Stimulated activated CD8-positive, alpha-beta memory T cell treated with anti-CD3 and anti-CD28 coated beads, Interleukin-15, amount 100 ng/mL, for 4 hours (primary cell): Measurements from ENCODE around the gene TRDMT1.

Experiments used
- DNase-seq, 2 donors: peaks; one replicate each; pipeline ENCODE4 v3.0.0-alpha.2; 2020; ENCODE audit warnings: low read depth in 2 of 2

Gene TRDMT1

DNA sequence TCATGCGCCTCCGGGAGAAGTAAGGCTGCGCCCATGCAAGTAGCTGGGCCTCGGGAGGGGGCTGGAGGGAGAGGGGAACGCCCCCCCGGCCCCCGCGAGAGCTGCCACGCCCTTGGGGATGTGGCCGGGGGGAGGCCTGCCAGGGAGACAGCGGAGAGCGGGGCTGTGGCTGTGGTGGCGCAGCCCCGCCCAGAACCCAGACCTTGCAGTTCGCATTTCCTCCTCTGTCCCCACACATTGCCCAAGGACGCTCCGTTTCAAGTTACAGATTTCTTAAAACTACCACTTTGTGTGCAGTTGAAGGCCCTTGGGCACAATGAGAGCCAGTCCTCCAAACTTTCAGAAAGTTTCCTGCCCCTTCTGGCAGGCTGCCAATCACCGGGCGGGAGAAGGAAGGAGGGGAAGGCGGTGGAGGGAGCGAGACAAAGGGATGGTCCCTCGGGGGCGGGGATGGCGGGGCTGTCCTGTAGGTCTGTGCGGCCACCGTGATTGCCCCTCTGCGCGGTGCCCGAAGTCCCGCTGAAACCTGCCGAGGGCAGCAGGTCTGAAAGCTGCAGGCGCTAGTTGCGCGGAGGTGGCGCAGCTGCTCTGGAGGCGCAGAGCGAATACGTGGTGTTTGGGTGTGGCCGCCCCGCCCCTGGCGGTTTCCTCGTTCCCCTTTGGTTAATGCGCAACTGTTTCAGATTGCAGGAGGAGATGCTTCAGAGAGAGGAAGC is 28.7 kb upstream of the TRDMT1 start:
- peak; percentile 69 to 74 for DNase-seq

- DNase-seq, result no peak
Measured at GRCh38 chr10:17229717-17229966, 28.2 kb upstream of the TRDMT1 start.

DNA sequence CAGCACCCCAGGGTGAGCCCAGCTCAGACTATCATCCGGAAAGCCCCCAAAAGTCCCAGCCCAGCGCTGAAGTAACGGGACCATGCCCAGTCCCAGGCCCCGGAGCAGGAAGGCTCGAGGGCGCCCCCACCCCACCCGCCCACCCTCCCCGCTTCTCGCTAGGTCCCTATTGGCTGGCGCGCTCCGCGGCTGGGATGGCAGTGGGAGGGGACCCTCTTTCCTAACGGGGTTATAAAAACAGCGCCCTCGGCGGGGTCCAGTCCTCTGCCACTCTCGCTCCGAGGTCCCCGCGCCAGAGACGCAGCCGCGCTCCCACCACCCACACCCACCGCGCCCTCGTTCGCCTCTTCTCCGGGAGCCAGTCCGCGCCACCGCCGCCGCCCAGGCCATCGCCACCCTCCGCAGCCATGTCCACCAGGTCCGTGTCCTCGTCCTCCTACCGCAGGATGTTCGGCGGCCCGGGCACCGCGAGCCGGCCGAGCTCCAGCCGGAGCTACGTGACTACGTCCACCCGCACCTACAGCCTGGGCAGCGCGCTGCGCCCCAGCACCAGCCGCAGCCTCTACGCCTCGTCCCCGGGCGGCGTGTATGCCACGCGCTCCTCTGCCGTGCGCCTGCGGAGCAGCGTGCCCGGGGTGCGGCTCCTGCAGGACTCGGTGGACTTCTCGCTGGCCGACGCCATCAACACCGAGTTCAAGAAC is 27.7 kb upstream of the TRDMT1 start:
- peak; percentile 72 for DNase-seq

DNA sequence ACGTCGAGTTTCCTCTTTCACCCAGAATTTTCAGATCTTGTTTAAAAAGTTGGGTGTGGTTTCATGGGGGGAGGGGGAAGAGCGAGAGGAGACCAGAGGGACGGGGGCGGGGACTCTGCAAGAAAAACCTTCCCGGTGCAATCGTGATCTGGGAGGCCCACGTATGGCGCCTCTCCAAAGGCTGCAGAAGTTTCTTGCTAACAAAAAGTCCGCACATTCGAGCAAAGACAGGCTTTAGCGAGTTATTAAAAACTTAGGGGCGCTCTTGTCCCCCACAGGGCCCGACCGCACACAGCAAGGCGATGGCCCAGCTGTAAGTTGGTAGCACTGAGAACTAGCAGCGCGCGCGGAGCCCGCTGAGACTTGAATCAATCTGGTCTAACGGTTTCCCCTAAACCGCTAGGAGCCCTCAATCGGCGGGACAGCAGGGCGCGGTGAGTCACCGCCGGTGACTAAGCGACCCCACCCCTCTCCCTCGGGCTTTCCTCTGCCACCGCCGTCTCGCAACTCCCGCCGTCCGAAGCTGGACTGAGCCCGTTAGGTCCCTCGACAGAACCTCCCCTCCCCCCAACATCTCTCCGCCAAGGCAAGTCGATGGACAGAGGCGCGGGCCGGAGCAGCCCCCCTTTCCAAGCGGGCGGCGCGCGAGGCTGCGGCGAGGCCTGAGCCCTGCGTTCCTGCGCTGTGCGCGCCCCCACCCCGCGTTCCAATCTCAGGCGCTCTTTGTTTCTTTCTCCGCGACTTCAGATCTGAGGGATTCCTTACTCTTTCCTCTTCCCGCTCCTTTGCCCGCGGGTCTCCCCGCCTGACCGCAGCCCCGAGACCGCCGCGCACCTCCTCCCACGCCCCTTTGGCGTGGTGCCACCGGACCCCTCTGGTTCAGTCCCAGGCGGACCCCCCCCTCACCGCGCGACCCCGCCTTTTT is 26.9 kb upstream of the TRDMT1 start, which contains the start of gene VIM:
Gene VIM (plus strand): TSS at position 151 of the 925 bp plus-strand sequence. CDS start 1,182 bp downstream, outside the sequence.
- DNase-seq, result peak; percentile 79 to 86

DNA sequence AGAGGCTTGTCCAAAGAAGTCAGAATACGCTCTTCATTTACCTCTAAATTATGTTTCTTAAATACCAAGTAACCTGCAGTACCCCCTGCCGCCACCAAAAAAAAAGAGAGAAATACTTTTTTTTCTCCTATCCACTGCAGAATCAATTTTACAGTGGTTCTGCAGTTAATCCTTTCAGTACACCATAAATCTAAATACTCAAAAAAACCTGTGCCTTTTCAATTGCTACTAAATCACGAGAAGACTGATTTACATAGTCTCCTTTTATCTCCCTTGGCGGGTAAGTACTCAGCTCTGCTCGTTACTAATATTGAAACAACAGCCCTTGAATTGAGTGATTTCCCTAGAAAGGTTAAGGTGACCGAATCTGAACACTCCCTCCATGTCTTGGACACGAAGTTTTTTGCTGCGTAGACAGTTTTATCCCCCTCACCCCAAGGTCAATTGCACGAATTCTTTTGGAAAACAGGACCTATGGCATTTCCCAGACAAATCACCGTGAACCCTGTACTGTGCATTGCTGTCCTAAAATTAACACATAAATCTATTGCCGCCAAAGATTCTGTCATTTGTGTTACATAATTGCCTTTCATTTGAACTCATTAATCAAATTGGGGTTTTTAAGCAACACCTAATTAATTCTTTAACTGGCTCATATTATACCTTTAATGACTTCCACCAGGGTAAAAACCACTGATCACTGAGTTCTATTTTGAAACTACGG is 26.1 kb upstream of the TRDMT1 start:
- DNase-seq, result no peak

GRCh38 chr10:17226891-17227303 is 25.4 kb upstream of the TRDMT1 start:
- no peak for DNase-seq

DNA sequence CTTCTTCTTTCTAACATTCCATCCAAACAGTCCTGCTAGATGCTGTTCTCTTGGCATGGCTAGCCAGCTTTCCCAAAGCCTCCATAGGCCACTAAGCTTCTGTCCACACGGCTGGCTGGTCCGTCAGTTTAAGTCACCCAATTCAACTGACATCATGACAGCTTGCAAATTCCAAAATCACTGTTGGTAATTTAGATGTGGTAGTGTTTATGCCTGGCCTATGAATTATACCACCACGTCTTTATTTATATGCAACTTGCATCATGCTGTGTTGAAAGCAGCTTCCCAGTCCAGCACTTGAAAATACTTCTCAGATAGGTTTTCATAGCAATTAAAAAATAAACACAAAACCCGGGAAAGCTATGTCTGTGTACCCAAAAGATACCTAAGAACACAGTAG is 24.3 kb upstream of the TRDMT1 start:
- DNase-seq, result no peak

DNA sequence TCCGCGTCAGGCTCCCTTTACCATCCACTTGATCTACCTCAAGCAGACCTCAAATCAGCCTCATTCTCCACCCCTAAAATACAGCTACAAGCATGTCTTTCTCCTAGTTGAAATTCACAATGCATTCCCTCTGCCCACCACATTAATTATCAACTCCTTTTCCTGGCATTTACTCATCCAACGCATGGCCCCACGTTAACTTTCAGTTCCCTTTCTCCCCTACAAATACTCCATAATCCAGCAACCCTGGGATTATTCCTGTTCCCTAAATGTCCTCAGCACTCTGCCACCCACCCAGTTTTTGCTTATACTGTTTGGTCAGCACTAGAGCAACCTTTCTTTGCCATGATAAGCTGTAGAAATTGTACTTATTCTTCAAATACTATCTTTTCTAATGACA is 20.9 kb upstream of the TRDMT1 start:
- DNase-seq, result no peak

GRCh38 chr10:17220652-17221100 is 19.2 kb upstream of the TRDMT1 start:
- no peak for DNase-seq

DNA sequence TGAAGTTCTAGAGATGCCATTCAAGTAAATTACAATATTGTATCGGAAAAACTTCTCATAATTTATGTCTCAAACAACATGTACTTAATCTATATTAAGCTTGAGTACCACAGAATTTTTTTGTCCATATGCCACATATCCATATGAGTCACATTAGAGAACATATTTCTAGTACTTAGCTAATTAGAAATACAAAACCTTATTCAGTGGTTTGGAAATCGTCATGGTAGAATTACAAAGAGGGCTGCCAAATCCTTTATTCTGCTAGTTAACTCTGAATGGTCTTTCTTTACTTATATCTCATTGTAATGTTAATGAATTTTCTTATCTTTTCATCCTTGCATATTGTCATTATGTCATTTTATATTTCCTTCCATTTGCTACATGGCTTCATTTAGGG is 17.6 kb upstream of the TRDMT1 start:
- no peak for DNase-seq

GRCh38 chr10:17217631-17218232 is 16.3 kb upstream of the TRDMT1 start:
- DNase-seq, result no peak

GRCh38 chr10:17216901-17217395 is 15.5 kb upstream of the TRDMT1 start:
- no peak for DNase-seq

DNA sequence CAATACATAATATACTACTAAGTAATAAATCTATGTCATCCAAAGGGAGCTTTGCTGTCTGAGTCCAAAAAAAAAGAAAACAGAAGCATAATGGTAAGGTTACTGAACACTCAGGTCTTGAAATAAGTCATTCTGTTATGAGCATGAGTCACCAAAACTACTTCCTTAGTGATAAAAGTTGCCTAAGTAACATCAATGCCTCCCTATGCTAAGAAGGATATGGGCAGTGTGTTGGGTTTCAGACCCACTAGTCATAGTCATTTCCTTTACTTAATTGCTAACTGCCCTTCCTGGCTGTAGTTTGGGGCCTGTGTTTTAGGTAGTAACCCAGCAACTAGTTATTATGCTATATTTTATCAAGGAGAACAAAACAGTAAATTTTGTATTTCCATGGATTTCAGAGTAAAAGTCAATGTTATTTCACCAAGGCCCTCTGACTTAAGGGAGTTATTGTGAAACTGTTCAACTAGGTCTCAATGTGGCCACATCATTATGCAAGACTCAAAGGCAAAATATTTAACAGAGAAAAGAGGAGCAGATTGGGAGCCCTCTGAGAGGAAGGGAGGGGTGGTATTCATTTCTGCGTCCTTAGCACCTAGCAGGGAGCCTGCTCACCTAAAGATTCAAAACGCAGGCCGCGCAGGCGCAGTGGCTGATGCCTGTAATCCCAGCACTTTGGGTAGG is 14.9 kb upstream of the TRDMT1 start:
- DNase-seq, result no peak

- DNase-seq, result no peak
Measured at GRCh38 chr10:17215782-17216122, 14.3 kb upstream of the TRDMT1 start.

GRCh38 chr10:17214971-17215781 is 13.7 kb upstream of the TRDMT1 start:
- no peak for DNase-seq

DNA sequence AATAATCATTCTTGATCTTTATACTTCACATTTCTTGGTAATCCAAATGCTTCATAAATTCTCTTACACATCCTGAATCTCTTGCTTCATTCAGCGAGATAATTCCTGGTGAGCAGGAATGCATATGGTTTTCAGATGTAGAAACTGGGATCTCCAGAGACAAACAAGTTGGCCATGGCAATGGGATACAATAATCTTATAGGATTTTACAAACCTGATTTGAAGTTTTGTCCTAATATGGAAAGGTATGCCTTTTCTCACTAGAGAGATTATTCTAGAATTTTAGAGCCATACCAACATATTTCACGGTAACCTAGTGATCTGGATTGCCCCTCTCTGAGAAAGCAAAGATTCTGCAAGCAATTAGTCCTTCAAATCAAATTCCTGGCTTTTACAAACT is 13.1 kb upstream of the TRDMT1 start:
- DNase-seq, result no peak

DNA sequence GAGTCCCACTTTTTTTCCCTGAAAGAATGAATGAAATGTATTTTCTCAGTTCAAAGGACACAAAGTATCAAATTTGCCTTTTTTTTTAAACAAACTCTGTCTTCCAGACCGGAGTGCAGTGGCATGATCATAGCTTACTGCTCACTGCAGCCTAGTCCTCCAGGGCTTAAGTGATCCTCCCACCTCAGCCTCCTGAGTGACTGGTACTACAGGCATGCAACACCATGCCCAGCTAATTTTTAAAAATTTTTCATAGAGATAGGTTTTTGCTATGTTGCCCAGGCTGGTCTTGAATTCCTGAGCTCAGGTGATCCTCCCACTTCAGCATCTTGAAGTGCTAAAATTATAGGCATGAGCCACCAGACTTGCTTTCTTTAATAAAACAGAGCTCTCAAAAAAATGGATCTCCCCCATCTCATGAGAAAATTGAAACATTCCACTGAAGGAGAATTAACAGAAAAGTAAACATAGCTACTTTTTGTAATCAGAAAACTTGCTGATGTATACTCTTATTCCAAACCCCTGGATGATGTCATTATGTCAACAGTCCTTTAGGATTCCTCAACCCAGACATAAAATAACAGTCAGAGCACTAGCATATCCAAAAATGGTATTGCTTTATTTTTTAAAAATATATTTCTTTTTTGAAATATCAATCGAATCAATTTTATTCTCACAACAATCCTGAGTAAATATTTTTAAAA is 12.3 kb upstream of the TRDMT1 start:
- DNase-seq, result no peak

DNA sequence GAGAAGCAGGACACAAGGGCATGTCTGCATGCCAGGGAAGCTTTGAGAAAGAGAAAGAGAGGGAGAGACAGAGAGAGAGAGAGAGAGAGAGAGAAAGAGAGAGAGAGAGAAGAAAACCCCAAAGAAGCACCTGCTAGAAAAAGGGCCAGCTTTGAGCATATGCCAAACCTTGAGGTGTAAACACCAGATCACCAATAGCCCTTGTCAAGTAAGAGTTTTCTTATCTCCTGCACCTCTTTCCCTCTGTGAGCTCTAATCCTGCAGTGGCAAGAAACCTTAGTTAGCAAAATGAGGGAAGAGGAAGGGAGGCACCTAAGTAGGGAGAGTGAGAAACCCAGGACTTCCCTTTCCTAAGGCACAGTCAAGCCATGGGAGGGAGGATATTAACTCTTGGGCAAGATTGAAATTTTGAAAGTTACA is 11.3 kb upstream of the TRDMT1 start:
- no peak for DNase-seq

GRCh38 chr10:17210361-17210760 is 8.9 kb upstream of the TRDMT1 start:
- no peak for DNase-seq
